Measurements from ENCODE around the gene CD37.

Gene CD37

DNA sequence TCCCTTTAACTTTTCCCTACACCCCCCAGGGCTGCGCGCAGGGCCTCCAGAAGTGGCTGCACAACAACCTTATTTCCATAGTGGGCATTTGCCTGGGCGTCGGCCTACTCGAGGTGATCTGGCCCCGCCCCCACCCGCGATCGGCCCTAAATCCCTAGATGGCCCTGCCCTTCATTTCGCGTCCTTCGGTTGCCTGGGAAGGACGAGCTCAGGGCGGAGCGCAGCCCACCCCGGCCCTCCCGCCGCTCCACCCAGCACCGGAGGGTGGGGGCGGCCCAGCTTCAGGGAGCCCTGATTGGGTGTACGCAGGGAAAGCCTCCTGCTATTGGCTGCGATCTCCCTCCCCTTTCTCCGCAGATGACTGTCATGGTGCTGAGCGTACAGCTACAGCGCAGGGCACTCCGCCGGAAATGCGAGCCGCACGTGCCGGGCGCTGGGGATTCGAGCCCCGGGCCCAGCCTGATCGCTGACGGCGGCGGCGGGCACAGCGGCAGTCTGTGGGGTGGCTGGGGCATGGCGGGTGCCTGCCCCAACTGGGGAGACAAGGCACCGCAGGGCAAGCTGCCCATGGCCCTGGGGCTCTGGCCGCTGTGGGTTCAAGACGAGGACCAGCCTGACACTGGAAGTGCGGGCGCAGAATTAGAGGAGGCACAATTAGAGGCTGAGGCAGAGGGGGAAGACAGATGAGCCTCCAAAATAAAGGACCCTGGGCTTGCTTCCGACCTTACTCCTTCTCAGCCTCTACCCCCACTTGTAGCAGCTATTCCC is 4.3 kb downstream of the CD37 start:
- Histone ChIP-seq H3K4me1 (ENCODE audit: insufficient read depth, poor library complexity, severe bottlenecking) (no peaks in the 10 kb centered on the region), H3K27me3 (ENCODE audit: insufficient read depth, poor library complexity, severe bottlenecking) (no peaks in the 10 kb centered on the region), H3K9me3 (ENCODE audit: severe bottlenecking) (no peaks in the 10 kb centered on the region), H3K27ac (ENCODE audit: poor library complexity, severe bottlenecking) (peak overlapping the region; percentile 12), H3K36me3 (ENCODE audit: low read depth) (no peaks in the 10 kb centered on the region), H3K4me3 (ENCODE audit: severe bottlenecking) (peak overlapping the region; percentile 21)
- DNase-seq (ENCODE audit: low spot score): peak; percentile 90
- TF ChIP-seq CTCF (IDR thresholded peaks at IDR 0.05; ENCODE audit: poor library complexity, severe bottlenecking): no peak
- peak; percentile 93 for ATAC-seq (ENCODE audit: low read depth)

DNA sequence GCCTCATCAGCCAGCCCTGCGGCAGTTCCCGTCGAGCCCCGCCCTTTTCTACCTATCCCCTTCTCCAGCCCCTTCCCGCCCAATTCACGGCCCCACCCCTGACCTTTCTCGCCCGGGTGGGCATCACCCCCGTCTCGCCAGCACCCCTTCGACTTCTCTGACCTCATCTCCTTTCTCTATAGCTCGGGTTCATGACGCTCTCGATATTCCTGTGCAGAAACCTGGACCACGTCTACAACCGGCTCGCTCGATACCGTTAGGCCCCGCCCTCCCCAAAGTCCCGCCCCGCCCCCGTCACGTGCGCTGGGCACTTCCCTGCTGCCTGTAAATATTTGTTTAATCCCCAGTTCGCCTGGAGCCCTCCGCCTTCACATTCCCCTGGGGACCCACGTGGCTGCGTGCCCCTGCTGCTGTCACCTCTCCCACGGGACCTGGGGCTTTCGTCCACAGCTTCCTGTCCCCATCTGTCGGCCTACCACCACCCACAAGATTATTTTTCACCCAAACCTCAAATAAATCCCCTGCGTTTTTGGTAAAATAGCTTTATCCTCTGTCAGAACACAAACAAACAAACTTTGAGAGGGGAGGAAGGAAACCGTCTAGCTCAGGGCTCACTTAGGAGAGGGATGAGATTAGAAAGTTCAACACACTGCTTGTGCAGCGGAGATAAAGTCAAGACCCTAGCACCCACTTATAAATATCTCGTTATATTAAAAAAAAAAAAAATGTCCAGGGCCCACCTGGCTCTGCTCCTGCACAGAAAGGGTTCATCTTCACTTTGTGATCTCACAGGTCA is 5.1 kb downstream of the CD37 start:
- no peaks in the 10 kb centered on the region for H3K27me3 ChIP-seq (ENCODE audit: insufficient read depth, poor library complexity, severe bottlenecking)
- no peak for TF ChIP-seq CTCF (IDR thresholded peaks at IDR 0.05; ENCODE audit: poor library complexity, severe bottlenecking)
- no peaks in the 10 kb centered on the region; the same call in 1 of the 2 replicates for H3K36me3 ChIP-seq (ENCODE audit: low read depth)
- H3K9me3 ChIP-seq (ENCODE audit: severe bottlenecking): no peaks in the 10 kb centered on the region
- no peak for DNase-seq (ENCODE audit: low spot score)
- H3K4me1 ChIP-seq (ENCODE audit: insufficient read depth, poor library complexity, severe bottlenecking): no peaks in the 10 kb centered on the region
- no peak overlapping the region for H3K4me3 ChIP-seq (ENCODE audit: severe bottlenecking)
- peak overlapping the region; percentile 12 for H3K27ac ChIP-seq (ENCODE audit: poor library complexity, severe bottlenecking)
- no peak for ATAC-seq (ENCODE audit: low read depth)

GRCh38 chr19:49340865-49341718 is 5.9 kb downstream of the CD37 start:
- H3K36me3 ChIP-seq (ENCODE audit: low read depth): no peaks in the 10 kb centered on the region; the same call in 1 of the 2 replicates
- H3K4me1 ChIP-seq (ENCODE audit: insufficient read depth, poor library complexity, severe bottlenecking): no peaks in the 10 kb centered on the region
- DNase-seq (ENCODE audit: low spot score) (peak; percentile 23), ATAC-seq (ENCODE audit: low read depth) (no peak)
- no peak overlapping the region for H3K4me3 ChIP-seq (ENCODE audit: severe bottlenecking)
- no peak overlapping the region for H3K27ac ChIP-seq (ENCODE audit: poor library complexity, severe bottlenecking)
- TF ChIP-seq CTCF (IDR thresholded peaks at IDR 0.05; ENCODE audit: poor library complexity, severe bottlenecking): no peak
- no peaks in the 10 kb centered on the region for H3K9me3 ChIP-seq (ENCODE audit: severe bottlenecking)
- no peaks in the 10 kb centered on the region for H3K27me3 ChIP-seq (ENCODE audit: insufficient read depth, poor library complexity, severe bottlenecking)

DNA sequence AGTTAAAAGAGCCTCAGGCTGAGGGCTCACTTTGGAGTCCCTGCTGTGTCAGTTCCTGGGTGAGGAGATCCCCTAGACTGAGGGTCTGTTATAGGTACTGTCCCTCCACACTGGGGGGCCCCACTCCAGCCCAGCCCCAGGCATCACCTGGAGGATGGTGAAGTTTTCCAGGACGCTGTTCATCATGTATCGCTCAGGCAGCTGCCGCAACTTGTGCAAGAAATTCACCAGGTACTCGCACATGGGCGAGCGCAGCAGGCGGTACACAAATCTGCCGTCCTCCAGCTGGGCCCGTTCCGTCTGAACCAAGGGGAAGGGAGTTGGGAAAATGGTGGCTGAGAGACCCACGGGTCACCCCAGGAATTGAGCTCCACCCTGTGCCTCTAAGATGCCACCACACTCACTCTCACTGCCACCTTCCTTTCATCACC is 7.1 kb downstream of the CD37 start:
- DNase-seq (ENCODE audit: low spot score) (peak; percentile 32), ATAC-seq (ENCODE audit: low read depth) (no peak)
- Histone ChIP-seq H3K9me3 (ENCODE audit: severe bottlenecking) (no peaks in the 10 kb centered on the region), H3K4me1 (ENCODE audit: insufficient read depth, poor library complexity, severe bottlenecking) (no peaks in the 10 kb centered on the region), H3K36me3 (ENCODE audit: low read depth) (peaks cover 10% of the 10 kb centered on the region), H3K4me3 (ENCODE audit: severe bottlenecking) (no peak overlapping the region), H3K27me3 (ENCODE audit: insufficient read depth, poor library complexity, severe bottlenecking) (no peaks in the 10 kb centered on the region), H3K27ac (ENCODE audit: poor library complexity, severe bottlenecking) (no peak overlapping the region)
- no peak for TF ChIP-seq CTCF (IDR thresholded peaks at IDR 0.05; ENCODE audit: poor library complexity, severe bottlenecking)

Measured in RWPE2 (cell line).